ENCODE results near the gene CSNK2A3.
"Not testable (repeated sequence)": the region's sequence is repeated elsewhere in the genome, so short reads cannot be mapped to it uniquely, and the experiment has no call there.

CSNK2A3 gene

DNA sequence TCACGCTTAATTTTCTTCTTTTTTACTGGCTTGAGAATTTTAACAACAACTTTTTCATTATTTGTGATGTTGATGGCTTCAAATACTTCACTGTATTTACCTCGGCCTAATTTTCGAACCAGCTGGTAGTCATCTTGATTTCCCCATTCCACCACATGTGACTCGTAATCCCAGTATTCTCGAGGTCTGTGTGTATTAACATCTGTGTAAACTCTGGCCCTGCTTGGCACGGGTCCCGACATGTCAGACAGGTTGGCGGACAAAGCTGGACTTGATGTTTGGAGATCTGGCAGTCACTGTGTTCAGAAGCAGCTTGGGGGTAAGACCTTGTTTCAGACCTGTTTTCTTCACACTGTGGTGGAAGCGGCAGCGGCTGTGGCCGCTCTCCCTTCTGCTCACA, at the start of gene CSNK2A3:
TSS of gene CSNK2A3 (minus strand) at position 373 of the 400 bp plus-strand sequence. CDS start at position 242, 131 bp downstream.
- not testable (repeated sequence) for DNase-seq (ENCODE audit: low read depth in 4 of 4, low spot score in 1 of 4)

DNA sequence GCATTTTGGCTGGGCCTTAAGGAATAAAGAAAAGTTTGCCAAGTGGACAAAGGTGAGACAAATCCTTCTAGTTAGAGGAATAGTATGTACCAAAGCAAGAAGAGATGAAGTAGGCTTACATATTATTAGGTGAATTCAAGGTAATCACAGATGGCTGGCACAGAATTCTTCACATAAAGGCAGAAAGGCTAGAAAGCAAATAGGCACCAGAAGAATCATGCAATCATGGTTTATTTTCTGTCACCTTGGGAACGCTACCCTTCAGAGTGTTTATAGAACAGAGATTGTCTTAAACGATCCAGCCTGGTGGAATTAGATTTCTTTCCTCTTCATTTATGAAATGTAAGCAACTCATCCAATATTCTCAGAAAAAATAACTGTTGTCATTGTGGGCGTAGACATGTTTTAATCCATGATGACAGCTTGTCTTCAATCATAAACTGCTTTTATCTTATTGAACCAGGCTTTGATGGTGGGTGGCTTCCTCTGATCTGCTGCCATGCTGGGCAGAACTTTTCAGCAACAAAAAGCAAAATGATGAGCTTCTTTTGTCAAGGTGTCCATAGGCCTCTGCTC, 49.0 kb upstream of the CSNK2A3 start:
- no peak for DNase-seq (ENCODE audit: low read depth in 4 of 4, low spot score in 1 of 4)

DNA sequence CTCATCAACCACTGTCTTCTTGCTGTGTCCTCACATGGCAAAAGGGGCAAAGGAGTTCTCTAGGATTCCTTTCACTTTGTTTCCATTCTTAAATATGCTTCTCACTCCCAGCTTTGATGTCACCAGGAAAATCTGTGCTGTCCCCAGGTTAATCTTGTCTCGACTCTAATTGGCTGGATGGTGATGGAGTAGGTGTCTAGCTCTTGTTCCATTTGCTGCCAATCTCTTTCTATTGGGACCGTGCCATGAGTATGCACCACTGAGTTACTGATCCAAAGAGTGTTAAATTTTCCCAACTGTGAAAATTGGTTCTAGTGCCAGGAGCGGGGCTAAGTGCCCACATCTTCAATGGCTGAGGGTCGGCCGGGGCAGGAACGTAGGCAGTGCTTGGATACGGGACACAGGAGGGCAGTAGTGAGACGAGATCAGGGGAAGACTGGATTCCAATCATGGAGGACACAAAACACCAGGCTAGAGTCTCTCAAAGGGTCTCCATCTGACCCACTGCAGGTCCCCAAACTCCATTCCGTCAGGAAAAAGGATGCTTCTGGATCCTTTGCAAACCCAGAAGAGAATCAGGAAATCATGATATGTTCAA, 47.7 kb upstream of the CSNK2A3 start:
- DNase-seq (ENCODE audit: low read depth in 4 of 4, low spot score in 1 of 4), result no peak

DNA sequence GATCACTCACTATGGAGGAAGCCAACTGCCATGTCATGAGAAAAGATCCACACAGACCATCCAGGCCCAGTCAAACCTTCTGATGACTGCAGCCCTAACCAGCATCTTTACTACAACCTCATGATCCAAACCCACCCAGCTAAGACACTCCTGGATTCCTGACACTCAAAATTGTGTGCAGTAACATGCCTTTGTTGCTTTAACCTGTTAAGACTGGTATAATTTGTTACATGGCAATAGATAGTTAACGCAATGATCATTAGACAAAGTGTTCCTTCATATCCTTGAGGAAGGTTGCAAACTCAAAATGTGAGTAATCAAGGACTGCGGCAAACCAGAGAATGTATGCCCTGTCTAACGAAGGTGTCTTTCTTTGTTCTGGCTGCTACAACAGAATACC, 47.1 kb upstream of the CSNK2A3 start:
- DNase-seq (ENCODE audit: low read depth in 4 of 4, low spot score in 1 of 4), result no peak

DNA sequence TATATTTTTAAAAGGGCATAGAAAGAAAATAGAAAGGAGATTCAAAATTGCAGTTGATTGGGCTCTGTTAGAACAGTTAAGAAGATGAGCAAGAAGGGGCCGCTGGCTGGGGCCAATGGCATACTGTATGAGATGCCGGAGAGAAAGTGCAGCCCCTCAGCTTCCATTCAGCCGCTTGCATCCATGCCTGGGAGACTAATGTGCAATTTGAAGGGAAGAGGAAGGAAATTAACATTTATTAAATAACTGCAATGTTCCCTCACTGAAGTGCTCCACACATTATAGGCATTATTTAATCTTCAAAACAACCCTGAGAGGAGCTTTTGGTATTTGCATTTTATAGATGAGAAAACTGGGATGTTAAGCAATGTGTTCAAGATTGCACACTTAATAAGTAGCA, 44.7 kb upstream of the CSNK2A3 start:
- no peak for DNase-seq (ENCODE audit: low read depth in 4 of 4, low spot score in 1 of 4)

DNA sequence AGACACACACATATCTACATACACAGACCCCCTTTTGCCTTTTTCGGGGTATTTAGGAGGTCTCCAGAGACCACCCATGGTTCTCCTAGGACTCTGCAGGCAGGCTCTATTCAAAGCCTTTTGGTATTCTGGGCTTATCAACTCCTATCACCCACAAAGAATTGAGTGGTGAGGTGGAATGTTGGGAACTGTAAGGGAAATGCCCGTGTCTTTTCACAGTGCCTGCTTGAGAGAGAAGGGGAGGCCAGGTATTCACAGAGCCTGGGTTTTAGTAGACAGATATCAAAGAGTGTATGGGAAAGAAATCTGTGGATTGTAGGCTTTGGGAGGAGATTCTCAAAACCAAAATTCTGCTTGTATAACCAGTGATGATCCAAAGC, 44.0 kb upstream of the CSNK2A3 start:
- no peak for DNase-seq (ENCODE audit: low read depth in 4 of 4, low spot score in 1 of 4)

DNA sequence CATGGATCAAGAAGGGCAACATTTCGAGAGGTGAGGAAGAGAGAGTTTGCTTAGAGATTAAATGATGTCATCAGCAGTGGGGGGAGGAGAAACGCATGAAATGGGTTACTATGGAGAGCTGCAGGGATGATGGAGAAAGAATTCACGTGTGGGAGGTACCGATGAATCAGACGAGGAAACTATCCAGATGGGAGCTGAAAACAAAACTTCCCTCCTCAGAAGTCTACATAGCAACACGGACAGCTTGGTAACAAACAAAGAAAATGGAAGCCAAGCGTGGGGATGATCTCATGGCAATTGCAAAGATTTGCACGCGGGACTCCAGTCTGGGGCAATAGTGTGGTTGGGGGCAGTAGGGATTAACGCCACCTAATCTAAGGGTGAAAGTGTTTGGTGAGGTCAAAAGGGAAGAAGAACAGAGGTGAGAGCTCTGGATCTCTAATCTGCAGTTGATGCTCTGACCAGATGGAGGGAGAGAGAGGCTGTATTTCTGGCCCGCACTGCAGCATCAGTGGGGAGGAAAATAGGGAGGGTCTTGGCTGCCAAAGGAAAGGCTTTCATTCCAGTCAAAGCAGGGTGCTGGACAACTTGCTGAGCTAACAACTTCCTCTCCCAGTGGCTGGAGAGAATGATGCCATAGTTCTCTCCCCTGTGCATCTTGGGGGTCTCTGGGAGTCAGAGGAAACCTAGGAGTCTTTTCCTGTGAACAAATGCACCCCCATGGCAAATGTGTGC, 43.4 kb upstream of the CSNK2A3 start:
- no peak for DNase-seq (ENCODE audit: low read depth in 4 of 4, low spot score in 1 of 4)

DNA sequence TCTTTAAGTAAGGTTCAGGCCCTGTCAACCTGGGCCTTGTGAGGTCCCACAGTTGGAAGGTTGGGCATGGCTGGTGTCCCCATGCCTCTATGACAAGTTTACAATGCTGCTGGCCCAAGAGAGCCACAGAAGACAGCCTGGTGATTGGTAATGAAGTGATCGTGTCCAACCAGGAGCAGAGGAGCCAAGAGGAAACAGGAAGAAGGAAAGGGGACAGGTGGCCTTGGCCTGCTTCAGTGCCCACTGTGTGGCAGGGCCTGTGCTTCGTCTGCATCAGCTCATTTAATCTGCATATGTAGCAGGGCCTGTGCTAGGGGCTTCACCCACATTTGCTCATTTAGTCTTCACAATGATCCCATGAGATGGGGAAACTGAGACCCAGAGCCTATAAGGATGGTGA, 42.1 kb upstream of the CSNK2A3 start:
- no peak for DNase-seq (ENCODE audit: low read depth in 4 of 4, low spot score in 1 of 4)

DNA sequence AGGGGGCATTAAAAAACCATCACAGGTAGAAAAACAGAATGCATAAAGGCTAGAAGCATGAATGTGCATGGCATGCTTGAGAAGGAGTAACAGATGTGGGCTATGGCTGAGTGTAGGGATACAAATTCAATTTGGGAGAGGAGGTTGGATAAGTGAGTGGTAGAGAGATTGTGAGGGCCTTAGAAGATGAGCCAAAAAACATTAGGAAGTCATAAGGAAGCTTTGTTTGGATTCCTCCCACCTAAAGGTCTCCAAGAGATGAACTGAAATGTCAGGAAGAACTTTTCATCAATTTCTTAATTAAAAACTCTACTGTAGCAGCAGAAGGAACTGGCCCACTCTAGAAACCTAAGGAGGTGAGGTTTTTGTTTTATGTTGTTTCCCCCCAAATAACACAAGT, 41.2 kb upstream of the CSNK2A3 start:
- DNase-seq (ENCODE audit: low read depth in 4 of 4, low spot score in 1 of 4), result no peak

DNA sequence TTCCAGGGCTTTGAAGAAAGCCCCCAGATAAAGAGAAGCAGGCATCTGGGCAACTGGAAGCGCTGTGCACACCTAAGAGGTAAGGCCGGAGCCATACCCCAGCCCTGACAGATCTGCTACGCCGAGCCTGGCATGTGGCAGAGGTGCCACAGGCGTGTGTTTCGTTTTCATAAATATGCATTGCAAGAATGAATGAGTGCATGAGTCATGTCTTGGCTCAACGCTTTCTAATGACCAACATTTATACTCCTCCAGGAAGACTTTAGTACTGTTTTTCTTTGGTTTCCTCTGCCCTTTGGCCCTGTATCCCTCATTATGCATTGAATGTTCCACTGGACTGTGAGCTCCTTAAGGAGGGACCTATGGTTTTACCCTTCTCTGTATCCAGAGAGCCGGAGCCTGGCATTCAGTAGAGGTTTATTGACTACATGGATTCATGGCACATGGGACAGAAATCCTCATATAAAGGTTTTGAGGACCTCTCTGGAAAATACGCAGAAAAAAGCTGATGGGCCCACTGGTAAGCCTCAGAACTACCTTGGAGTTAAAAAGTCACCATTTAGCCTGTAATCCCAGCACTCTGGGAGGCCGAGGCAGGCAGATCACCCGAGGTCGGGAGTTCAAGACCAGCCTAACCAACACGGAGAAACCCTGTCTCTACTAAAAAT, 38.9 kb upstream of the CSNK2A3 start:
- DNase-seq (ENCODE audit: low read depth in 4 of 4, low spot score in 1 of 4), result no peak

DNA sequence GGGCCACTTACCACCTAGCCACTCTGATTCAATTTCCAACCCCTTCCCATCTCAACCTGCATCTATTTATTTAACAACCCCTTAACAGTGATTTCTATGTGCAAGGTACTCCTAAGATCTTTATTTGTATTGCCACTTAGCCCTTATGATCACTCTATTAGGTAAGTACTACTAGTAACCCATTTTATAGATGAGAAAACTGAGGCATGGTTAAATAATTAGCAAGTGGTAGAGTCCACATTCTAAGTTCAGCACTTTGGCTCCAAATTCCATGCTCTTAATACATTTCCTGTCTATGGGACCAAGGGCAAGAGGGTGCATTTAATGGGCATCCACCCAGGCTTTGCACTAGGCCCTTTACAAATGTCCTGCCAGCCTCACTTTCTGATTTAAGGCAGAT, 38.1 kb upstream of the CSNK2A3 start:
- no peak for DNase-seq (ENCODE audit: low read depth in 4 of 4, low spot score in 1 of 4)

DNA sequence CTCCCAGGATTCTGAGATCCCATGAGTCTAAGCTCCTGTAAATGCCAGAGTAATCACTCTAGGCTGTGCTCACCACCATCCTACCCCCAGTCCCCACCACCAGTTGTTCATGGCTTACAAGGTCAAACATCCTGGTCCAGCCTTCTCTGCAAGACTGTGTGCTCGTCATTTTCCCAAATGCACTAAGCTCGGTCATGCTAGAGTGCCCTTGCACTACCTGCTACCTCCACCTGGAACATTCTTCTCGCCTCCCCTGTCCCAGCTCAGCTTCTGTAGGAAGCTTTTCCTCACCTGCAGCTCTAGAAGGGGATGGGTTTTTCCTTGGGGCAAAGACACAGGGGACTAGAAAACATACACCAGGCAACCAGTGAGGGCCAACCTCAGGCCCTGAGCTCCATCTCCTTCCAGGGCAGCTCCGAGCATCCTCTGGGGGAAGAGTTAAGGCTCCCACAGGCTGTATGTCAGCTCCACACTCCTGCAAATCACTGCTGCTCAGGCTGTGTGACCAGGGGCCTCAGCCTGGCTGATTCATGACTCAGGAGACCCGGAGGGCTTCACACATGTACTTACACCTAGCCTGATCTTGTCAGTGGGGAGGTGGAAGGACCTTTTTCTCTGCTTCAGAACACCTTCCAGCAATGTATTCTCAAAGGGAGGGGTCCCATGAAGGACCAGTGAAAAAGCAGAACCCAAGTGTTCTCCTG, 37.2 kb upstream of the CSNK2A3 start:
- no peak for DNase-seq (ENCODE audit: low read depth in 4 of 4, low spot score in 1 of 4)

DNA sequence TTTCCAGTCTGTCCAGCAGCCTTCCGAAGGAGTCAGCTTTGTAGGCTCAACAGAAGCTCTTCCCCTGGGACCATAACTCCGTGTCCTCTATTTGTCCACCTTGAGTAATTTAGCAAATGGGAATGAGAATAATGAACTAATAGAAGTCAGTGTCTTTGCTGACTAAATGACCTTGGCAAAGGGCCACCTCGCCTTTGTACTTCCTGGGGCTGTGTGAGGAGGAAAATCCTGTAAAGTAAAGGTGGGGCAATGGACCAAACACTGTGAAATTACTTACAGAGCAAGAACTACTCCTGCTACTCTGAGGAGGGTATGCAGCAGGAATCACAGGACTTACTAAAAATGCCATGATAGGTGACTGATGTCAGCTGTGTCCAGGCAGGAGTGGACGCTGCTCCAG, 36.2 kb upstream of the CSNK2A3 start:
- no peak for DNase-seq (ENCODE audit: low read depth in 4 of 4, low spot score in 1 of 4)

DNA sequence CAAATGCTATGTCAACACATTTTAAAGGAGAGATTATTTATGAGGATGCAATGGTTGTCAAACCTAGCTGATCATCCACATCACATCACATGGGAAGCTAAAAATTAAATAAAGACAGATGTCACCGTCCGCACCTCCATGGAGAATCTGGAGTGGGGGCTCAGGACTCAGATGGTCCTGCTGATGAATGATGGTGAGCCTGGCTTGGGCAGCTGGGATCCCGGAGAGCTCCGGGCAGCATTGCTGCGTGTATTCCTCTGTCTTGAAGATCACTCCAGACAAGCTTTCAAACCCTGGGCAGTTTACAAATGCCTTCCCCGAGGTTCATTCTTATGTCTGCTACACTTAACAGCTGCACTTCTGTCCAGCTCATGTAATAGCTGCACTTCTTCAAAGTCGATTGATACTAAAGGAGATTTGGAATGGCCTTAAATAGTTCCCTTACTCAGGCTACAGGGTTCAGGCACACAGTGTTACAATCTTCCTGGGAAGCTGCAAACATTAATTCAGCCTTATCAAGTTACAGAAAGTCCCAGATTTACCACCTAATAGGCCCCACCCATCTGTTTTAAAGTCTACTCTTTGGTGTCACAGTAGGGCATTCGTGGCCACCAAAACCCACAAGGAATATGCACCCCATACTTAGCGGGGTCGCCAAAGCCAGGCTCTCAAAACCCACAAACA, 34.7 kb upstream of the CSNK2A3 start:
- no peak for DNase-seq (ENCODE audit: low read depth in 4 of 4, low spot score in 1 of 4)

DNA sequence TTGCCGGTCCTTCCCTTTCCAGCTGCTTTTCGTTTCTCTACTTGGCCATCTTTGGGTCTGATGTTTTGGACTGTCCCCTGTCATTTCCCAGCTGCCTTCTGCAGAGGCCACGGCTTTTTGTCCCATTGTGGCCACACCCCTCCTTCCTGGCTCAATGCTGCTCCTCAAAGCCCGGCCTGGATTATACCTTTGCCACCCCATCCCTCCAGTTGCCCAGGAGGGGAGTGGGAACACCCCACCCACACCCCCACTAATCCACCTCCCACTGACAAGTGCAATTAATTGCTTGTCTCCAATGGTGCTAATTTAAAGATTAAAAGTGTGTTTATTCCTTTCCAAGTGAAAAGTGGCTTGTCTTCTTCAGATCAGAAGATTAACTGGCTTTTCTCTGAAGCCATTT, 34.2 kb upstream of the CSNK2A3 start:
- no peak for DNase-seq (ENCODE audit: low read depth in 4 of 4, low spot score in 1 of 4)

DNA sequence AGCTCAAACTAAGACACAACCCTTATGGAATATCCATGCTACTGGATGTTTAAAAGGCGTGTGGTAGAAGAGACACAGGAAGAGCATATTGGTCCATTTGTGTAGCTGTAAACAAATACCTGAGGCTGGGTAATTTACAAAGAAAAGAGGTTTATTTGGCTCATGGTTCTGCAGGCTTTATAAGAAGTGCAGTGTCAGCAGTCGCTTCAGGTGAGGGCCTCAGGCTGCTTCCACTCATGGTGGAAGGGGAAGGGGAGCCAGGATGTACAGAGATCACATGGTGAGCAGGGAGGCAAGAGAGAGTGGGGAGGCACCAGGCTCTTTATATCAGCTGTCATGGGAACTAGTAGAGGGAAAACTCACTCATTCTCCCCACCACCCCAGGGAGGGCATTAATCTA, 31.8 kb upstream of the CSNK2A3 start:
- no peak for DNase-seq (ENCODE audit: low read depth in 4 of 4, low spot score in 1 of 4)

DNA sequence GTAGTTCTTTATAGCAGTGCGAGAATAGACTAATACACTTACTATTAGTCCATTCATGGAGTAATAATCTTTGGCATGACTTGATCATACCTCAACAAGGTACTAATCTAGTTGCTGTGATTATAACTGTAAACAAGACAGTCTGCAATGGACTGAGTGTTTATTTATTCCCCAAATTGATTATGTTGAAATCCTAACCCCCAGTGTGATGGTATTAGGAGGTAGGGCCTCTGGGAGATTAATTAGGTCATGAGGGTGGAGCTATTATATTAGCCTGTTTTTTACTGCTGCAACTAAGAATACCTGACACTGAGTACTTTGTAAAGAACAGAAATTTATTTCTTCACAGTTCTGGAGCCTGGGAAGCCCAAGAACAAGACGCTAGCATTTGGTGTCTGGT, 30.9 kb upstream of the CSNK2A3 start:
- no peak for DNase-seq (ENCODE audit: low read depth in 4 of 4, low spot score in 1 of 4)

DNA sequence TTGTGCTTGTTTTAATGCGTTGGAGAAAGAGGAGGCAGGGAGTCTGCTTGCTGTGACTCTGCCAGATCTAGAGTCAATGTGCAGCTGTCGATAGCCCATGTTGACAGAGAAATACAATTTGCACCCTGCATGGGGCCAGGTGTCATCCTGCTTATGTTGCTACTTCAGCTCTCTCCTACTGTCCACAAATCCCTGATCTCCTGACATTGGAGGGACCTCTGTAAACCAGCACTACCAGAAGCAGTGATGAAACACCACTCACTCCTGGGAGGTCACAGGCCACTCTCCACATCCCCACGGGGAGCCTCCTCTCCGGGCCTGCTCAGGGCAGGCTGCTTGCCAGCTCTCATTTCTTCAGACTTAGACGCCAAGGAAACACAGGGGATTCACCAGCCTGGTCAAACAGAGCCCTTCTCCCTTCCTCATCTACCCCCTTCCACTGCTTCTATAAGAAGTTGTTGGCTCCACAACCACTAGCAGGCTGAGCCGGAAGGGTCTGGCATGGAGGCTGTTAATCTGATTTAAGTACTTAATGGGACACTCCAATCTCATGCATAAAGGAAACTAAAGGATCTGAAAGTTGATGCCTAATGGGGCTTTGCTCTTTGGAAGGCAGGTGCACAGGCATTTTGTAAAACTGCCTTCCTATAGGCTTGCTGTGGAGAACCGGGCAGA, 29.9 kb upstream of the CSNK2A3 start:
- DNase-seq (ENCODE audit: low read depth in 4 of 4, low spot score in 1 of 4), result no peak

DNA sequence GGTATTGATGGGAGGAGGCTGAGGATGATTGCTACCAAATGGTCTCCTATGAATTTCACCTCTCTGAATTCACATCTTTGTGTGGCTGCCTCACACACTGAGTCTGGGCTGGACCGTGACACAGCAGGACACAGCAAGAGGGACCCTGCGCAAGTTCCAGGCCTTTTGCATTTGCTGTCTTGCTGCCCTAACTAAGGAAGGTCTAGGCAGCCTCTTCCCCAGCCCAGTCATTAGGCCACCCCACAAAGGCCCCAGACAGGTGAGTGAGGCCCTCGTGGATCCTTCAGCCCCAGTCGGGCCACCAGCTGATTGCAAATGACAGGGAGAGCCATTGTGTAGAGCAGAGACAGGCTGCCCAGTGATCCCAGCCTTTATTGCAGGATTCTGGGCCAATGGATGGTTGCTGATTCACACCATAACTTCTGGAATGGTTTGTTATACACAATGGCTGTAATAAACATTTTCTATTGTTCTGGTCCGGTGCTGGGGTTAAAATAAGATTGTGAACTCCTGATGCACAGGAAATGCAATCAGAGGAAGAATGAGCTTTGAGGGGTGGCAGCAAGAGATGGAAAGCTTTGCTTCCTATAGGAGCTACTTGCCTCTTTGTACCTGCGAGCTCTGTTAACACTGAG, 28.5 kb upstream of the CSNK2A3 start:
- no peak for DNase-seq (ENCODE audit: low read depth in 4 of 4, low spot score in 1 of 4)

DNA sequence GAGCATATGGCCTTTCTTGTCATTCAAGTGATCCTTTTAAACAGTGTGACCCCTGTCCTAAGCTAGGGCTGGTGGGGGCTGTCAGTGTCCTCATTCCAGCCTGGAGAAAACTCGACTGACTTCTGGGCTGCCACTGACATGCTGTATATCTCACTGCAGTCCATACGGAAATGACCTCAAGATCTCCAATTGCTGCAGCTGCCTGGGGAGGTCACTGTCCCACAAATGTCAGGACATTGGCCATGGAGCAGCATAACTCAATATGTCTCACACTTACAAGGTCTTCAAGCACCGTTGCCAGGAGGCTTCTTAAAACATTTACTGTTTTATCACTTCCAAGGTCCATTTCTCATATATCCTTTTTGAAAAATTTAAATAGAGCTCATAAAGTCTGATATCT, 27.8 kb upstream of the CSNK2A3 start:
- DNase-seq (ENCODE audit: low read depth in 4 of 4, low spot score in 1 of 4), result no peak
